ENCODE results near the gene TRIO.

DNA sequence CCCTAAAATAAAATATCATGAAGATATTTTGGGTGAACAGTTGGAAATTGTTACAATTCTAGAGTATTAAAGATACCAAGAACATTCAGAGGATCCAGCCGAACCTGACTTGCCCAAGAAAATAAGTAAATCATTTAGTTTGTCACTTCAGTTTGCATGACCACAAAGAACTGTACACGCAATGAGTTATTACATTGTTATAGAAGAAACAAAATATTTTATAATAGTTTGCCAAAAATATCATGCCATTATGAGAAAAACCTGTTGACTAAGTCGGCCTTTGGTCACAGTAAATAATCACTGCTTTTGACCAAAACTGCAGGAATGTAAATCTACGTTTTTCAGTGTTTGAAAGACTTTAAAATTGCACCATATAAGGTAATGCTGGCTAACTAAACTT lies 27.9 kb downstream of the TRIO start:
- no peak for TF ChIP-seq EZH2phosphoT487 (IDR thresholded peaks at IDR 0.05; ENCODE audit: low read length)
- TF ChIP-seq, protein P1, sequence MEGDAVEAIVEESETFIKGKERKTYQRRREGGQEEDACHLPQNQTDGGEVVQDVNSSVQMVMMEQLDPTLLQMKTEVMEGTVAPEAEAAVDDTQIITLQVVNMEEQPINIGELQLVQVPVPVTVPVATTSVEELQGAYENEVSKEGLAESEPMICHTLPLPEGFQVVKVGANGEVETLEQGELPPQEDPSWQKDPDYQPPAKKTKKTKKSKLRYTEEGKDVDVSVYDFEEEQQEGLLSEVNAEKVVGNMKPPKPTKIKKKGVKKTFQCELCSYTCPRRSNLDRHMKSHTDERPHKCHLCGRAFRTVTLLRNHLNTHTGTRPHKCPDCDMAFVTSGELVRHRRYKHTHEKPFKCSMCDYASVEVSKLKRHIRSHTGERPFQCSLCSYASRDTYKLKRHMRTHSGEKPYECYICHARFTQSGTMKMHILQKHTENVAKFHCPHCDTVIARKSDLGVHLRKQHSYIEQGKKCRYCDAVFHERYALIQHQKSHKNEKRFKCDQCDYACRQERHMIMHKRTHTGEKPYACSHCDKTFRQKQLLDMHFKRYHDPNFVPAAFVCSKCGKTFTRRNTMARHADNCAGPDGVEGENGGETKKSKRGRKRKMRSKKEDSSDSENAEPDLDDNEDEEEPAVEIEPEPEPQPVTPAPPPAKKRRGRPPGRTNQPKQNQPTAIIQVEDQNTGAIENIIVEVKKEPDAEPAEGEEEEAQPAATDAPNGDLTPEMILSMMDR (IDR thresholded peaks at IDR 0.05; ENCODE audit: low read length): no peak
- no peak for TF ChIP-seq EZH2 (optimal IDR thresholded peaks at IDR 0.05; ENCODE audit: low read depth, low read length)
